RPMI8226 (cell line): Measurements from ENCODE around the gene HS3ST1.

ENCODE experiments used
- DNase-seq: peaks from one replicate; pipeline ENCODE4 v3.0.0-alpha.2; 2015

The HS3ST1 gene

DNA sequence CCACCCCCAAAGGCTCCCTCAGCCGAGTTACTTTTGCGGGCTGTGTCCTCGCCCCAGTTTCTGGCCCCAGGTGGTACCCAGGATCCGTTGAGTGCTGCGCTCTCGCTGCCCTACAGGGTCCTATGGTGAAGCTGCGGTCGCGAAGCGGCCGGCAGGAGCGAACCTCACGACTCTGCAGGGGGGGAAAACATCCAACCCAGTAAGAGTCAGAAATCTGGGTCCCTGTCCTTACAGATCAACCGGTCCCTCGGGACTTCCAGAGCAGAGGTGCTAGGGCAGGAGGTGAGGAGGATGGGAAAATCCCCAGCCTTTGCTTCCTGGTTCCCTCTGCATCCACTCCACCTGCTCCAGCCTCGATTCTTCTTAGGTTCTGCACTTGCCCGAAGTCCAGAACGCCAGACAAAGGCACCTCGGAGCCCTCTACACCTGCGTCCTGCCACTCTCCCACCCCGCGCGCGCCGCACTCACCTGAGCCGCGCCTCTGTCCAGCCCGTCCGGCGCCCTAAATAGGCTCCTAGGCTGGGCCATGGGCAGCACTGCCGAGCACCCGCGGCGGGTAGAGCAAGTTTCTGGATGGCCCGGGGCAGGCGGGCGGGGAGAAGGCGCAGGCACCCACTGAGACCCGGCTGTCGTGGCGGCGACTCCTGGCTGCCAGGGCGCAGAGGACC lies at the start of gene HS3ST1:
Gene HS3ST1, minus strand, starts transcription at position 664 of the 668 bp plus-strand sequence. CDS start 28,889 bp downstream, outside the sequence.
- no peak for DNase-seq

DNA sequence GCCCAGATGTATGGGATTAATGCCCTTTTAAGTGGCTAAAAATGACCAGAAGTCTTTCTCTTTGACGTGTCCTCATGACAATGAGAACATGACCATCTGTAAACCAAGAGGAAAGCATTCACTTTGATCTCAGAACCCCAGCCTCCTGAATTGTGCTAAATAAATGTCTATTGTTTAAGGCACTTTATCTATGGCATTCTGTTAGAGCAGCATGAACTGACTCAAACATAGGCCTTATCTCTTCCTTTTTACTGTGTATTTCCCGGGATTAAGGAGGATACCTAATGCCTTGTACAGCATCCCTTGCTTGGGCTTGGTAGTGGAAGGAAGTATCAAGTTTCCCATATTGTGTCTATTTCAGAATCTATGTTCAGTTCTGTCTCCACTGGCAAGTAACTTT lies 47.2 kb upstream of the HS3ST1 start:
- DNase-seq: no peak

DNA sequence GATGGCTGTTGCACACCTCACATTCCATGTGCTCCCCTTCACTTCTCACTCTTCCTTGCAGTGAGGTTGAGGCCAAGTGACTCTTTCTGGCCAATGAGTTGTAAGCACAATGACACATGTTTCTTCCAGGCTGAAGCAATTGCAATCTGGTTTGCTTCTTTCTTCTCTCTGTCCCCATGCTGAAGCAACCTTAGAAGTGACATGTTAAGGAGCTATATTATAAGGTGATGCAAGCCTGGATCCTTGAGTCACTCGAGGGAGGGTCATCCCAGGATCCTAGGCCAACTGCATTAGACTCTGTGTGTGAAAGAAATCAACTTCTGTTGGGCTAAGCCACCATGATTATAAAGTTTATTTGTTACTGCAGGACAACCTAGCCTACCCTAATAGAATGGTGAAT lies 45.5 kb upstream of the HS3ST1 start:
- no peak for DNase-seq

DNA sequence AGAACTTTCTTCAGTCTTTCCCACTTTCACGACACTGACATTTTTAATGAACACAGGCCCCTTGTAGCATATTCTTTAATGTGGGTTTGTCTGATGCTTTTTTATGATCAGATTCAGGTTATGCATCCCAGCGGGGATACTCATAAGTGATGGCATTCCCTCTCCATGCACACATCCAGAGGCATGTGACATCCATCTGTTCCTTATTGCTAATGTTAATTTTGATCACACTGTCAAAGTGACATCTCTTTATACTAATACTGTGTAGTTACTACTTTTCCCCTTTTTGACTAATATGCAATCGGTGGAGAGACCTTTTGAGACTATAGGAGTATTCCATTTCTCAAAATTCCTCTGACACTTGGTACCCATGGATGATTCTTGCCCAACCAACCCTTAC lies 43.8 kb upstream of the HS3ST1 start:
- no peak for DNase-seq

DNA sequence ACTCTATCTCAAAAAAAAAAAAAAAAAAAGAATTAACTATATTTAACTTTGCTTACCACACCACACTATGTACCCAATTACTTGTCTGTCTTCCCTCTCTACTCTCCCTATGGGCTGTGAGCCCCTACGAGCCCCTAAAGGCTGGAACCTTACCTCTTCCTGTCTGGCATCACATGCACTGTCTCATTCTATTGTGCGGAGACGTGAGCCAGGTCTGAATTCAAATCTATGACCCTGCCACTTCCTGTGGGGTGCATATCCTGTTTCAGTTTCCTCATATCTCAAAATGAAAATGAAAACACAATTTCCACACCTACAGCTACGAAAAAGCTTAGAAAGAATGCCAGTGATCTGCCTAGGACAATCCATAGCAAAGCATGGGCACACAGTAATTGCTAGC lies 42.9 kb upstream of the HS3ST1 start:
- DNase-seq: no peak

DNA sequence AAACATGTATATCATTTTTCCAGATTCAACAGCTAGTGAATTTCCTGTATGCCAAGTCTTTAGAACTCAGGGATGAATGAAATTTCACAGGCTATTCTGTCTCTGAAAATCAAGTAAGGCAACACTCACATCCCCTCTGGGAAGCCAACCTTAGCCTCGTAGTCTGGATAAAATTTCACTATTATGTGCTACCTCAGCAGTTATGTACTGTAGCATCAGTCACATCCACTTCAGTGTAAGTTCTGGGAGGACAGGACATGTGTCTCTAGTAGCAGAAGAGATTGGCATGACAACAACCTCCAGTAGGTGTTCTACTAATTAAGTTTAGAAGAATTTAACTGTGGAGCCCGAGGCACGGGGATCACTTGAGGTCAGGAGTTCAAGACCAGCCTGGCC lies 42.4 kb upstream of the HS3ST1 start:
- DNase-seq: no peak

DNA sequence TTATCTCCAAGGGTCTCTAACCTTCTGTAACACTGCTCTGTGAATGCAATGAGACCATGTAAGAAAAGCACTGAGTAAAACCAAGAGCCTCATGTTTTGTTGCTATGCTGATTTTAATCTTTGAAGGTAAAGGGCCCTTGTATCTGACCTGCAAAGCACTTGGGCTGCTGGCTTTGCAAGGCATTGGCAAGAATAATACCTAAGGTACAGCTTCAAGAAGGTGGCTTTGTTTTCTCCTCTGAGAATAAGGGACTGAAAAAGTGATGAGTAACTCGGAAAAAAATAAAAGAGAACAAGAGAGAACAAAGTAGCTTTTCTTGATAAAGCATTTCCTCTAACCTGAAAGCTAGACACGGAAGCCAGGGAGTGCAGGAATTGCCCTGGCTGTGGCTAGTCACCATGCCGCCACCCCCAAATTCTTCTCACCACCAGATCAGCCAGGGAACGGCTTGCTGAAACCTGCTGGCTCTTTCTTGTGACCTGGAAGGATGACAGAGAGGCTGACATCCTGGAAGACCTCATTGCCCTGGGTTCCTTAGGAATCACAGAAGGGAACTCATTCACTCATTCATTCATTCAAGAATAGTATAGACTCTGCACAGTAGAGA lies 41.8 kb upstream of the HS3ST1 start:
- no peak for DNase-seq

DNA sequence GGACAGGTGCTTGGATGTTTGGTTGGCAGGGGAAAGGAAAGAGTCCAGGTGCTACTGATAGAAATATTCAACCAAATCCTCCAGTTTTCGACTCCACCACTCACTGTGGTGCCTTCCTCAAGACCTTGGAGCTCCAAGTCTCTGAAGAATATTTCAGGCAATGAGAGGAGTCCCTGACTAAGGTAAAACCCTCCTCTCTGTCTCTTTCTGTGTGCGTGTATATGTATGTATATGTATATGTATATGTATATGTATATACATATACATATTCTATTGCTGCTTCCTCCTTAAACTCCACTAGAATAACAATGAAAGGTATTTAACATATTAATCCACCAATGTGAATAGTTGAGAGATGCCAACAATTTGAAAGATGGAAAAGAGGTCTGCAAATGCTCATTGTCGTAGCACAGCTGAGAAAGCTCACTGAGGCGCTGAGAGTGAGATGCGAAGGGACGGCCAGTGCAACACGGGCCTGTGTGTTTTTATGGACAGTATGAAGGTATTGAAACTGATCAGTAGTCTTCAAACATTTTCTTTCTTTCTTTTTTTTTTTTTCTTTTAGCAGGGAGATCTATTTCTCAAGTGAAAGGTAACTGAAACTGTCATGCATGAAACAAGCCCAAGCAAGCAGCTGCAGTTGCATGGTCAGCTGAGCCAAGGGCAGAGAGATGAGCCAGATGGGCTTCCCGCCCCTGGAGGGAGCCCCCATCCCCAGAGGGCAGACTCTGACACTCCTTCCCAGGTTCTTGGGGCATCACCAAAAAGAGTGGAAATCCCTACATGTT lies 41.1 kb upstream of the HS3ST1 start:
- DNase-seq: no peak

DNA sequence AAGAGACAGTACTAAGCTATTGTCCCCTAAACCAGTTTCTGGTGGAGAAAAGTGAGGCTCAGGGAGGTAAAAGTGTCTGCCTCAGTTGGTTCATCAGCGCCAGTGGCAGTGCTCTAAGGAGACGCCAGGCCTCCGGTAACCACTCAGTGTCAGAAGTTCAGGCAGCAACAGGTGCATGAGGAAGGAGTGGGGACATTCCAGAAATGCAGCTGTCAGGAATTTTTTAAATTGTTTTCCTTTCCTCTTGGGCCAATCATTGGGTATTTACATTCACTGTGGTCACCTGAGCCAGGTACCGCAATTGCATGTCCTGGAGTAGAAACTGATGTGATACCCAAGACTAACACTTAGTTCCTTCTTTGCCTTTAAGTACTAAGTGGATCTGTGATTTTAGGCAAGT lies 40.2 kb upstream of the HS3ST1 start:
- peak; percentile 38 for DNase-seq

DNA sequence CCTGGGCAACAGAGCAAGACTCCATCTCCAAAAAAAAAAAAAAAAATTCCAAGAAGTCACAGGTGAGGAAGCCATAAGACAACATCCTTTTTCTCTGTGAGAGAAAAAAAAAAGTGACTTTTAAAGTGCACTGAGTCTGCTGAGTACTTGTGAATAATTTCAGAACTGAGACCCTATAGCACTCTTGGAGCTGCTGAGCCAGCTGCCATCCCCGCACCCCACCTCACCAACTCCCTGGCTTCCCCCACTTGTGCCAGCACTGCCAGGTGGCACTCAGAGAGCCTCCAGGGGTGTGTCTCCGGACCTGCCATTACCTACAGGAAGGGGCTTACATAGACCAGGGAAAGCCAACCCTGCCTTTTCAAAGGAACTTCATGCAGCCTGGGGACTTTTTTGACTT lies 39.2 kb upstream of the HS3ST1 start:
- peak; percentile 11 for DNase-seq

DNA sequence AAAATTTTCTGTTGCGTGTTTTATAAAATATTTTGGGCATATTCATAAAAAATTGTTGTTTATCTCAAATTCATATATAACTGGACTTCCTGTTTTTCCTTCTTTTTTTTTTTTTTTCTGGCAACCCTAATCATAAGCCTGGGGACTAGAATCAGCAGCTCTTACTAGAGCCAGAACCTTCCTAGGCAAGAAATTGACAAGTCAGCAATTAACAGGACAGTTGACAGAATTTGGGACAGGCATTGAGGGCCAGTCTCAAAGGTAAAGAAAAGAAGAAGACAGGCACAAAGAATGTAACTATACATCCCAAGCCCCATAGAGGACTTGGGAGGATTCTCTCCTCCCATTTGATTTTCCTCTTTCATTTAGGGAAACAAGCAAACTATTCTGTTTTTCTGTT lies 35.0 kb upstream of the HS3ST1 start:
- no peak for DNase-seq

DNA sequence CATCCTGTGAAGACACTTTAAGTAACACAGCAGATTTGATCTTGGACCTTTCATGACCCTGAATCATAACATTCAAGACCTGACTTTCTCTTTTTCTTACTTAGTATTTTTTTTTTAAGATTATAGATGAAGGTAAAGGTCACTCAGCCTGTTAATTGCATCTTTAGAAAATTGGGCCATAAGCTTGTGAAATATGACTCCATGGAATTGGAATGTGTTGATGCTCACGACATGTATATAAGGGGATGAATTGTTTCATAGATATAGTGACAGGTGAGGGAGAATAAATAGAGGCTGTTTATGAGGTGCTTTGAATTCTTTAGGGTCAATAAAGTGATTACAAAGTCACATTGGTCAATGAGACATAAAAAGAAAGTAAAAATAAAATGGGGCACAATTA lies 27.7 kb upstream of the HS3ST1 start:
- DNase-seq: no peak

DNA sequence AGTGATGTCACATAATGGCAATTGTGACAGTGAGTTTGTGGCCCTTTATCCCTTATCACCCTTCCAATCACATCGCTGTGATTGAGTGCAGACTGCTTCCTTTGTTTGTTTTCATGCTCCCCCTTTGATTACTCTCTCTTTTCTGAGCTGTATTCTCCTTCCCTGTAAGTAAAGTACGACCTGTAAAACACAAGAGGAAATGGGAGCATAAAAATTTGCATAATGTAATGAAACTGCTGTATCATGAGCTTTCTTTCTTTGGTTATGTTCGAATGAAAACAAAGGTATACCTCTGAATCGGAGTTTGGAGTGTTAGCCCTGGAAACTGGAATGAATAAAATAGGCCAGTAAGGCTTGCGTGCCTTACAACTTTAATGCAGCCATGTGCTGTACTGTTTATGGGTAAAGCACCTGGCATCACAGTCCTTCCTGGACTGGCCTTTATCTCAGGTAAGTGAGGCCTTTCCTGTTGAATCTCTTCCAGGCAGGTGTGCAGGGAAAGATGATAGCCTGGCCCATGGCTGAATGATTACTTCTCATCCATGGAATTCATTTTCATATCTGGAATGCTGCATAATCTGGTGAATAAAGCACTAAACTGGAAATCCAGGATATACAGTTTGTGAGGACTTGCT lies 26.6 kb upstream of the HS3ST1 start:
- DNase-seq: no peak

DNA sequence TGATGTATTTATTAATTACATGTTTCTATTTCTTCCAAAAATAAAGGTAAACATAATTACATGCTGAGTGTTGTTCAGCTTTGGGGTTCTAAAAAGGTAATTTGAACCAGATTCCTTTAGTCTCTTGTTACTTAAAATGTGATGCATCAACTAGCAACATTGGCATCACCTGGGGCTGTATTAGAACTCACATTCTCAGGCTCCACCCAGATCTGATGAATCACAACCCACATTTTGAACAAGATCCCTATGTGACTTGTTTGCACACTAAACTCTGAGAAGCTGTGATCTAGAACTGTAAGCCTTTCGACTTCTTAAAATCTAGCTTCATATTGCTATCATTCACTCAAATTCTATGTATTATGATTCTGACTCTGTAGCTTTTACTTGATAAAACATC lies 23.0 kb upstream of the HS3ST1 start:
- DNase-seq: no peak

DNA sequence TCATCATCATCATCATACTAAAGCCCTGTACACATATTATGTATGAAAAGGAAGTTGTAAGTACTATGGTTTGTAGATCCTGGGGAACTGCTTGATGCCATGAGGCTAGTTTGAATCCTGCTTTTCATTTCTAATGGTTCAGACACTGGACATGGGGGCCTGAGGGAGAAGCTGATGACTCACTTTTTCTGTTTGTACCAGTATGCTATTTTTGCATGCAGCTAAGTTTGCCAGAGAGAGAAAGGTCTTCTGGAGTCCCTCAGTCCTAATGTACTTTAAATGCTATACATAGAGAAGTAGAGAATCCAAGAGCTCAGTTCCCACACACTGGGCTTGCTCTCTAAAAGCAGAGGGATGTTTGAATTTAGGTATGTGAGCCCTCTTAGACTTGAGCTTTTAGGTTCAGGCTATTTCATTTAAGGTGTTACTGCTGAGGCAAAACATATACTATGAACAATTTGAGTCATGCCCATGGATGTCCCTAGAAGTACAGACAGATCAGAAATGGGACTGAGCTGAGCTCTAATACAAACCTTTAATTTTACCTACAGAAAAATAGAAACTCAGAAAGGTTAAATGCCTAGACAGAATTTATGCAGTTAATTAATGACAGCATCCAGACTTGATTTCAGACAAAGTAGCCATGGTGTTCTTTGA lies 17.6 kb upstream of the HS3ST1 start:
- DNase-seq: no peak

DNA sequence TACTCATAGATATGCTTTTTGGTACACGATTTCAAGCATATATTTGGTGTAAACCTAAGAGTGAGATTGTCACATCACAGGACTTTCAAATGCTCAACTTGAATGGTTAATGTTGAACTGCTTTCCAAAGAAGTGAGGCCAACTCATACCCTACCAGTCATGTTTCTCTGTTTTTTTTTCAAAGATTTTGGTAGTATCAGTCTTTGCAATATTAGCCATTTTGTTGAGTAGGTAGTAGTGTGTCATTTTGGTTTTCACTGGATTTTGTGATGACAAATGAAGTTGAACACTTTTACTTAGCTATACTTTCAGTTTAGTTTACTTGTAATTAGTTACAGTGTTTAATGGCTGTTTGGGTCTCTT lies 12.5 kb upstream of the HS3ST1 start:
- no peak for DNase-seq

DNA sequence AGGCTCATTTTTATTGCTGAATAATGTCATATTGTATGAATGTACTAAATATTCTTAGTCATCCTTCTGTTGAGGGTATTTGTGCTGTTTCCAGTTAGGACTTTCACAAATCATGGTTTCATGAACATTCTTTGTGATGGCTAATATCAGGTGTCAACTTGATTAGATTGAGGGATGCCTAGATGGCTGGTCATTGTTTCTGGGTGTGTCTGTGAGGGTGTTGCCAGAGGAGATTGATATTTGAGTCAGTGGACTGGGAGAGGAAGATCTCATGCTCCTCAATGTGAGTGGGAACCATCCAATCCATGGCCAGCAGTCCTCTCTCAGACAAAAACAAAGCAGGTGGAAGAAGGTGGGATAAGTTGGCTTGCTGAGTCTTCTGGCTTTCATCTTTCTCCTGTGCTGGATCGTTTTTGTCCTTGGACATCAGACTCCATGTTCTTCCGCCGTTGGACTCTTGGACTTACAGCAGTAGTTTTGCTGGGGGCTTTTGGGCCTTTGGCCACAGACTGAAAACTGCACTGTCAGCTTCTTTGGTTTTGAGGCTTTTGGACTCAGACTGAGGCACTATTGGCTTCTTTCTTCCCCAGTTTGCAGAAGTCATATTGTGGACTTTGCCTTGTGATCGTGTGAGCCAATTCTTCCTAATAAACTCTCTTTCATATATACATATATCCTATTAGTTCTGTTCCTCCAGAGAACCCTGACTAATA lies 11.9 kb upstream of the HS3ST1 start:
- DNase-seq: no peak

DNA sequence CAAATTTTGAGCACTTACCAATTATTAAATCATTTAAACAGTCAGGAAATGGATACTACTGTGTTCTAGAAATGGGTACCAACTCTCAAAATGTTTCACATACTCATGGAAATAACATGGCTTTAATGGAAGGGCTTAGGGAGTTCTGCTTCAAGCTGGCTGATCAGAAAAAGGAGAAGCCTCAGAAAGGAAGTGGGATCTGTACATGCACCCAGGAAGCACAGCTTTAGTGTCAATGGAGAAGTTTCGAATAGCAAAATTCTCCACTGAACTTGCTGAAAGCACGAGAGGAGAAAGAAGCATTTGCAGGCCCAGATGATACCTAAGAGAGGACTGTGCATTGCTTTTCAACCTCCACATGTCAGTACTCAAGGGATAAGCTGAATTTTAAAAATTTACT lies 11.1 kb upstream of the HS3ST1 start:
- DNase-seq: no peak

DNA sequence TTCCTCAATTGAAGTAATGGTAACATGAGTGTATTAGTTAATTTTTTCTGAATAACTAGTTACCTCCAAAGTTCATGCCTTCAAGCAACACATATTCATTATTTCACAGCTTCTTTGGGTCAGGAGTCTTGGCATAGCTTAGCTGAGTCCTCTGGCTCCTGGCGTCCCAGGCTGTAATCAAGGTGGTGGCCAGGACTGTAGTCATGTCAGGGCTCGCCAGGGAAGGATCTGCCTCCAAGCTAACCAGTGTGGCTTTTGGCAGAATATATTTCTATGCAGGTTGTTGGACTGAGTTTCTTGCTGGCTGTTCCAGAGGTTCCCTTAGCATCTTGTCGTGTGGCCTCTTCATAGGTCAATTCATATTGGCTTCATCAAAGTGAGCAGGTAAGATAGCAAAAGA lies 10.0 kb upstream of the HS3ST1 start:
- no peak for DNase-seq

DNA sequence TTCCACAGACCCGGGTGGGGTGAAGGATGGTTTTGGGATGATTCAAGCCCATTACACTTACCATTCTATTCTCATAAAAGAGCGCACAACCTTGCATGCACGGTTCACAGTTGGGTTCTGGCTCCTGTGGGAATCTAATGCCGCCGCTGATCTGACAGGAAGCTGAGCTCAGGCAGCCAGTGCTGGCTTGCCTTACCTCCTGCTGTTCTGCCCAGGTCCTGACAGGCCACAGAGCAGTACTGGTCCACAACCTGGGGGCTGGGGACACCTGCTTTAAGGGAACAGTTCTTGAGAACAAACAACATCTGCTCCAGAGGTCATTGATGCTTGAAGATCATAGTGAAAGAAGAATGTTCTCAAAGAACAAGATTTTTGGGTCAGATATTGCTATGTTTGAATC lies 8.0 kb upstream of the HS3ST1 start:
- DNase-seq: no peak

DNA sequence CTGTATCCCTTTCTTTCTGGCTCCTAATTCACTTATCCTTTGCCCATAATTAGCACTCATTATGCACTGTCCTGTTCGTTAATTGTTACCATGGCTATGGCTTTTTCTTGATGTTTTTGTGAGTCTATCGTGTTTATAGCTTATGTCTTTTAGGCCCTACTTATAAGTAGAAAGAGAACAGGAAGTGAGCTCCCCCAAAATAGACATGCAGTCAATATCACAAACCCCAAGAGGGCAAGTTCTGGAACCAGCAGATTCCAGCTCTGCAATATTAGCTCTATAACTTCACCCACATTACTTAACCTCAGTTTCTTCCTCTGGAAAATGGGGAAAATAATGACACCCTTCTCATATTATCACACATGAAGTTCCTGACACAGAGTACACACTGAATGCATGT lies 7.4 kb upstream of the HS3ST1 start:
- no peak for DNase-seq

DNA sequence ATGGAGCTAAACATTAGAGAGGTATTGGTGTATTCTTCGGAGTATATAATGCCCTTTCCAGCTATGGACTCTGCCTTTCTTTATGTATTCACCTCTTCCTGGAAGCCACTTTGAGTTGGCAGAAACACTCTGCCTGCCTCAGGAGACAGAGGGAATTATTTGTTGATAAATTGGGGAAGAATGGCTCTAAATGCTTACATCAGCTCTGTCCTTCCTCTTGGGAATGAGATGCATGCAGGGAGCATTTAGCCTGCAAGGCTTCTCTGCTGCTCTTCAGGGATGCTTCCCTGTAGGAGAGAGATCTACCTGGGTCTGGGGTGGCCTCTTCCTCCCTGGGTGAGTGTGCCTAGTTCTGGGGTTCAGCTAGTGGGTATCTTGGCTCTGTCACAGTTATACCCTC lies 6.9 kb upstream of the HS3ST1 start:
- DNase-seq: no peak

DNA sequence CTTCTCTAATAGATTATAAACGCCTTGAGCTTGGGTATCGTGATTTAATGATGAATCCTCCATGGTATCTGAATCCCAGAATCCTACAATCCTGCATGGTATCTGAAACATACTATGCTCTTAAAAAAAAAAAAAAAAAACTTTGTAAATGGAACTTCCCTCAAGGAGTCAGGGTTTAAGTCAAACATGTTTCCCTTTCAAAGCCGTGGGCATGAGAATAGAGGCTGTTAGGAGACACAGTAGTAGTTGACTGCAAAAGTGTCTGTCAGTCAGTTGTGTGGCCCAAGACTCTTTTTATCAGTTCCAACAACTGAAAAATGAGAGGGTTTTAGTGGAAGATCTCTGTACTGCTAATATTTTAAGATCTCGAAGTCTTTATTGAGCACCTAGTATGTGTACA lies 2.4 kb upstream of the HS3ST1 start:
- no peak for DNase-seq
